ENCODE data around the gene MED23.
"Not testable (repeated sequence)": the region's sequence is repeated elsewhere in the genome, so short reads cannot be mapped to it uniquely, and the experiment has no call there.

The MED23 gene

DNA sequence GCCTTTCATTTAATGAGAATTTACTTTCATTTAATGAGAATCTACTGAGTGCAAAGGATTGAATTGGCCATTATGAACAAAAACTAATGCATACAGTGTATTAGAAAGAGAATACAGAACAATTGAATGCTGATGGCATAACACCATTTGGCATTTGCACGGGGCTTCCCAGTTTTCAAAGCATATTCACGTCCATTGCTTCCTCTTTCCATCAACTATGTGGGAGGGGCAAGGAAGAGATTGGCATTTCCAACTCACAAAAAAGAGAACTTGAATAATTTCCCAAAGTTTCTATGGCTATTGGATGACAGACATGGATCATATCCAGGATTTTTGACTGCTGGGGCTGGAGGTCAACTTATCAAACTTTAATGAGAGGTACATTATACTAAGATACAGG lies 78.2 kb downstream of the MED23 start:
- Histone ChIP-seq H3K27me3 (ENCODE audit: insufficient read depth, low read length) (no peaks in the 10 kb centered on the region), H3K4me3 (ENCODE audit: low read length) (no peak overlapping the region), H3K4me1 (ENCODE audit: insufficient read depth, low read length) (no peaks in the 10 kb centered on the region), H2AFZ (ENCODE audit: low read depth, low read length) (no peak overlapping the region), H3K36me3 (ENCODE audit: insufficient read depth, low read length) (no peaks in the 10 kb centered on the region), H3K9me3 (ENCODE audit: low read length) (no peaks in the 10 kb centered on the region)

DNA sequence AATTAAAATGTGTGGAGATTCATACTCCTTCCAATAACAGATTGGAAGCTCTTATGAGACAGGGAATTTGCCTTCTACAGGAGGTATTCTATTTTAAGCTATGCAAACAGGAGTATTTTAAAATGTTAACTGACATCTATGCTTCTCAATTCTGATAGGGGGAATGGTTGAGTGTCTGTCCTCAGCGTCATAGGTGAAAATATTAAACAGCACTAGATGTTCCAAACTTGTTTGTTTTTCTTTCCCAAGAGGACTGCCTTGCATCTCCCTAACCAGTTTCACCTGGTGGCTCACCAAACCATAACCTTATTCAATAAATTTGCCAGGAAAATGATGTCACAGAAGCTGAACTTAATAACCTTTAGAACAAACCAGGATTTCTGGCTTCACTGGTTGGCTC lies 79.6 kb downstream of the MED23 start:
- Histone ChIP-seq H2AFZ (ENCODE audit: low read depth, low read length) (no peak overlapping the region), H3K4me3 (ENCODE audit: low read length) (no peak overlapping the region), H3K27me3 (ENCODE audit: insufficient read depth, low read length) (no peaks in the 10 kb centered on the region), H3K4me1 (ENCODE audit: insufficient read depth, low read length) (no peaks in the 10 kb centered on the region), H3K9me3 (ENCODE audit: low read length) (no peaks in the 10 kb centered on the region), H3K36me3 (ENCODE audit: insufficient read depth, low read length) (no peaks in the 10 kb centered on the region)

DNA sequence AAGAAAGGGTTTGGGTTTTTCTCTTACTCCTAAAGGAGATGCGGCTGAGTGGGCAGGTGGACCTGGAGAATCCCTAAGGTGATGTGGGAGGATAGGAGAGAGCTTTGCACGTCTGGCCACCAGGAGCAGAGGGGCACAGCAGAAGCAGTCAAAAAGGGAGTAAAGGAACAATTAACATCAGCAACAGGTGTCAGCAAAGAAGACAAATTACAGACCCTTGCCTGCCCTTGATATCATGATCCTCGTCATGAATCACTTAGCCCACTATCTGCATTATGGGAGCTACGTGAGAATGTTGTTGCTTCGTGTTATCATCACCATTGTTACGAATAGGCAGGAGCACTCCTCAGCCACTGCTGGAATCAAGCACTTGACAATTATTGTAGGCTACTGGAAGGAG lies 80.6 kb downstream of the MED23 start:
- no peaks in the 10 kb centered on the region for H3K36me3 ChIP-seq (ENCODE audit: insufficient read depth, low read length)
- no peaks in the 10 kb centered on the region for H3K9me3 ChIP-seq (ENCODE audit: low read length)
- H2AFZ ChIP-seq (ENCODE audit: low read depth, low read length), result no peak overlapping the region
- no peaks in the 10 kb centered on the region for H3K27me3 ChIP-seq (ENCODE audit: insufficient read depth, low read length)
- H3K4me3 ChIP-seq (ENCODE audit: low read length), result no peak overlapping the region
- no peaks in the 10 kb centered on the region for H3K4me1 ChIP-seq (ENCODE audit: insufficient read depth, low read length)

- H2AFZ ChIP-seq (ENCODE audit: low read depth, low read length), result no peak overlapping the region
- no peaks in the 10 kb centered on the region for H3K36me3 ChIP-seq (ENCODE audit: insufficient read depth, low read length)
- no peaks in the 10 kb centered on the region for H3K4me1 ChIP-seq (ENCODE audit: insufficient read depth, low read length)
- no peak overlapping the region for H3K4me3 ChIP-seq (ENCODE audit: low read length)
- H3K27me3 ChIP-seq (ENCODE audit: insufficient read depth, low read length), result no peaks in the 10 kb centered on the region
- no peaks in the 10 kb centered on the region for H3K9me3 ChIP-seq (ENCODE audit: low read length)
These were observed 82.7 kb downstream of the MED23 start for GRCh38 chr6:131545317-131545716.

- H3K4me3 ChIP-seq (ENCODE audit: low read length); H3K27me3 ChIP-seq (ENCODE audit: insufficient read depth, low read length); H3K9me3 ChIP-seq (ENCODE audit: low read length); H2AFZ ChIP-seq (ENCODE audit: low read depth, low read length); H3K36me3 ChIP-seq (ENCODE audit: insufficient read depth, low read length); H3K4me1 ChIP-seq (ENCODE audit: insufficient read depth, low read length): not testable (repeated sequence)
These were observed 89.4 kb downstream of the MED23 start for GRCh38 chr6:131538615-131539014.

GRCh38 chr6:131532580-131533039 lies 95.4 kb downstream of the MED23 start:
- no peaks in the 10 kb centered on the region for H3K4me1 ChIP-seq (ENCODE audit: insufficient read depth, low read length)
- H3K9me3 ChIP-seq (ENCODE audit: low read length), result no peaks in the 10 kb centered on the region
- no peak overlapping the region for H3K4me3 ChIP-seq (ENCODE audit: low read length)
- H3K36me3 ChIP-seq (ENCODE audit: insufficient read depth, low read length), result no peaks in the 10 kb centered on the region
- no peaks in the 10 kb centered on the region for H3K27me3 ChIP-seq (ENCODE audit: insufficient read depth, low read length)
- H2AFZ ChIP-seq (ENCODE audit: low read depth, low read length), result no peak overlapping the region

GRCh38 chr6:131531681-131532080 lies 96.4 kb downstream of the MED23 start:
- H2AFZ ChIP-seq (ENCODE audit: low read depth, low read length); H3K9me3 ChIP-seq (ENCODE audit: low read length); H3K27me3 ChIP-seq (ENCODE audit: insufficient read depth, low read length); H3K4me3 ChIP-seq (ENCODE audit: low read length); H3K4me1 ChIP-seq (ENCODE audit: insufficient read depth, low read length); H3K36me3 ChIP-seq (ENCODE audit: insufficient read depth, low read length): not testable (repeated sequence)

GRCh38 chr6:131530936-131531335 lies 97.1 kb downstream of the MED23 start:
- not testable (repeated sequence) for H3K4me3 ChIP-seq (ENCODE audit: low read length); H3K27me3 ChIP-seq (ENCODE audit: insufficient read depth, low read length); H3K9me3 ChIP-seq (ENCODE audit: low read length); H3K36me3 ChIP-seq (ENCODE audit: insufficient read depth, low read length); H3K4me1 ChIP-seq (ENCODE audit: insufficient read depth, low read length); H2AFZ ChIP-seq (ENCODE audit: low read depth, low read length)

DNA sequence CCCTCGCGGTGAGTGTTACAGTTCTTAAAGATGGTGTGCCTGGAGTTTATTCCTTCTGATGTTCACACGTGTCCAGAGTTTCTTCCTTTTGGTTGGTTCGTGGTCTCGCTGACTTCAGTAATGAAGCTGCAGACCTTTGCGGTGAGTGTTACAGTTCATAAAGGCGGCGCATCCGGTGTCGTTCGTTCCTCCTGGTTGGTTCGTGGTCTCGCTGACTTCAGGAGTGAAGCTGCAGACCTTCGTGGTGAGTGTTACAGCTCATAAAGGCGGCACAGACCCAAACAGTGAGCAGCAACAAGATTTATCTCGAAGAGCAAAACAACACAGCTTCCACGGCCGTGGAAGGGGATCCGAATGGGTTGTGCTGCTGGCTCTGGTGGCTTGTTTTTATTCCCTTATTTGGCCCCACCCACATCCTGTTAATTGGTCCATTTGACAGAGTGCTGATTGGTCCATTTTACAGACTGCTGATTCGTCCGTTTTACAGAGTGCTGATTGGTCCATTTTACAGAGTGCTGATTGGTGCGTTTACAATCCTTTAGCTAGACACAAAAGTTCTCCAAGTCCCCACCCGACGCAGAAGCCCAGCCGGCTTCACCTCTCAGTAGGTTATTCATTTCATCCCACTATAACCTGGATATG lies 103.2 kb downstream of the MED23 start:
- Histone ChIP-seq H2AFZ (ENCODE audit: low read depth, low read length) (no peak overlapping the region), H3K27me3 (ENCODE audit: insufficient read depth, low read length) (no peaks in the 10 kb centered on the region), H3K9me3 (ENCODE audit: low read length) (no peaks in the 10 kb centered on the region), H3K4me3 (ENCODE audit: low read length) (no peak overlapping the region), H3K4me1 (ENCODE audit: insufficient read depth, low read length) (no peaks in the 10 kb centered on the region), H3K36me3 (ENCODE audit: insufficient read depth, low read length) (no peaks in the 10 kb centered on the region)

GRCh38 chr6:131523988-131524673 lies 103.9 kb downstream of the MED23 start:
- no peaks in the 10 kb centered on the region for H3K4me1 ChIP-seq (ENCODE audit: insufficient read depth, low read length)
- H2AFZ ChIP-seq (ENCODE audit: low read depth, low read length), result no peak overlapping the region
- no peaks in the 10 kb centered on the region for H3K36me3 ChIP-seq (ENCODE audit: insufficient read depth, low read length)
- no peaks in the 10 kb centered on the region for H3K9me3 ChIP-seq (ENCODE audit: low read length)
- no peaks in the 10 kb centered on the region for H3K27me3 ChIP-seq (ENCODE audit: insufficient read depth, low read length)
- no peak overlapping the region for H3K4me3 ChIP-seq (ENCODE audit: low read length)

Measured in neuron (in vitro differentiated cells).